GM19395 (cell line): ENCODE results near the gene SFTA2.
"Not testable (repeated sequence)": the region's sequence is repeated elsewhere in the genome, so short reads cannot be mapped to it uniquely, and the experiment has no call there.

Source experiments
- ATAC-seq: cut with Tn5 transposase; IDR thresholded peaks from one replicate; pipeline ENCODE4 v1.9.1; 2021; ENCODE audit warnings: mild to moderate bottlenecking, moderate library complexity; ENCODE audit not compliant: unreplicated experiment

The SFTA2 gene

GRCh38 chr6:30944051-30944450, 12.1 kb upstream of the SFTA2 start:
- ATAC-seq = no peak

- no peak for ATAC-seq
These were observed 10.5 kb upstream of the SFTA2 start for GRCh38 chr6:30942338-30943060.

- ATAC-seq = no peak
These were observed 8.5 kb upstream of the SFTA2 start, which contains the start of gene MUCL3 for GRCh38 chr6:30940361-30940986. Gene MUCL3, plus strand, starts transcription at chr6:30940973. Its CDS starts 27 bp downstream, at chr6:30941000.

GRCh38 chr6:30939473-30939872, 7.5 kb upstream of the SFTA2 start:
- ATAC-seq = no peak

- ATAC-seq = no peak
These were observed 6.8 kb upstream of the SFTA2 start for GRCh38 chr6:30938730-30939129.

- no peak for ATAC-seq
These were observed 5.3 kb upstream of the SFTA2 start for GRCh38 chr6:30937265-30937664.

GRCh38 chr6:30935018-30935417, 3.0 kb upstream of the SFTA2 start:
- no peak for ATAC-seq

GRCh38 chr6:30932665-30933365, 845 bp upstream of the SFTA2 start:
- no peak for ATAC-seq

- ATAC-seq = no peak
These were observed 698 bp downstream of the SFTA2 start for GRCh38 chr6:30931272-30931671.

GRCh38 chr6:30930506-30930905, 1.5 kb downstream of the SFTA2 start:
- no peak for ATAC-seq

- no peak for ATAC-seq
These were observed 3.3 kb downstream of the SFTA2 start for GRCh38 chr6:30928677-30929076.

GRCh38 chr6:30927080-30927479, 4.9 kb downstream of the SFTA2 start:
- not testable (repeated sequence) for ATAC-seq

- no peak for ATAC-seq
These were observed 5.3 kb downstream of the SFTA2 start for GRCh38 chr6:30926644-30927043.

GRCh38 chr6:30924040-30924627, 7.8 kb downstream of the SFTA2 start:
- not testable (repeated sequence) for ATAC-seq

- ATAC-seq = no peak
These were observed 9.5 kb downstream of the SFTA2 start for GRCh38 chr6:30922447-30922852.

GRCh38 chr6:30918670-30919069, 13.3 kb downstream of the SFTA2 start:
- no peak for ATAC-seq

- no peak for ATAC-seq
These were observed 14.5 kb downstream of the SFTA2 start for GRCh38 chr6:30917487-30917886.

- ATAC-seq = no peak
These were observed 14.9 kb downstream of the SFTA2 start for GRCh38 chr6:30917041-30917440.

GRCh38 chr6:30915591-30915946, 16.4 kb downstream of the SFTA2 start:
- no peak for ATAC-seq

GRCh38 chr6:30914854-30915590, 16.9 kb downstream of the SFTA2 start:
- no peak for ATAC-seq
